Naive thymus-derived CD4-positive, alpha-beta T cell (primary cell): ENCODE data around the gene SPAG4. TPM values are rescaled to one million over a fixed set of nuclear protein-coding genes. Genes with fewer than 3 reads are reported as not detected.

ENCODE experiments used
- ATAC-seq: fragments of 150-1000 bp; cut with Tn5 transposase; 2 replicates; pipeline ENCODE4 v1.10.0; 2021; ENCODE audit warnings: mild to moderate bottlenecking, moderate library complexity
- CTCF ChIA-PET: fragments of 350-600 bp; sonication (Branson Sonifier 250); formaldehyde crosslinking; loops from one replicate; lab custom pipeline; 2021; ENCODE audit warnings: antibody characterized with exemption; lab: Charles Lee
- POLR2A ChIA-PET: fragments of 350-600 bp; sonication (Branson Sonifier 250); formaldehyde crosslinking; loops from one replicate; lab custom pipeline; 2021; ENCODE audit warnings: antibody characterized with exemption, inconsistent platforms; lab: Charles Lee
- DNase-seq, 9 donors: peaks; one replicate each; pipeline versions ENCODE4 v3.0.0 to v3.0.0-alpha.2; 2020 to 2022; ENCODE audit warnings: mixed read lengths in 1 of 9
- H3K27ac ChIP-seq: one replicate; pipeline ENCODE4 v1.7.0; 2013; ENCODE audit warnings: mild to moderate bottlenecking, low read depth, low read length, moderate library complexity
- H3K27me3 ChIP-seq, 2 donors: one replicate each; pipeline ENCODE4 v1.7.0; 2013; ENCODE audit warnings: low read length in 2 of 2, mild to moderate bottlenecking in 2 of 2, moderate library complexity in 2 of 2; ENCODE audit not compliant: control insufficient read depth in 2 of 2, insufficient read depth in 2 of 2
- H3K36me3 ChIP-seq, 3 experiments: 1 replicate in 2 of 3; 2 replicates in 1 of 3; pipeline ENCODE4 v1.7.0; 2013; ENCODE audit warnings: low read length in 3 of 3, mild to moderate bottlenecking in 3 of 3, moderate library complexity in 1 of 3; ENCODE audit not compliant: insufficient read depth in 3 of 3, control insufficient read depth in 2 of 3
- H3K4me1 ChIP-seq, 2 donors: one replicate each; pipeline ENCODE4 v1.7.0; 2013; ENCODE audit warnings: low read length in 2 of 2, mild to moderate bottlenecking in 2 of 2, moderate library complexity in 1 of 2; ENCODE audit not compliant: control insufficient read depth in 2 of 2, insufficient read depth in 2 of 2
- H3K4me3 ChIP-seq: 2 replicates; pipeline ENCODE4 v1.7.0; 2013; ENCODE audit warnings: mild to moderate bottlenecking, low read length
- H3K9me3 ChIP-seq, 3 experiments: 1 replicate in 2 of 3; 2 replicates in 1 of 3; pipeline ENCODE4 v1.7.0; 2013; ENCODE audit warnings: low read length in 3 of 3; ENCODE audit not compliant: control insufficient read depth in 2 of 3
- H3K27ac Mint-ChIP-seq, 9 donors: one replicate each; pipeline ENCODE4 v1.8.0; 2020 to 2022; ENCODE audit warnings: mixed read lengths in 9 of 9, mild to moderate bottlenecking in 8 of 9, moderate library complexity in 5 of 9, inconsistent platforms in 2 of 9
- H3K27me3 Mint-ChIP-seq, 5 donors: one replicate each; pipeline ENCODE4 v1.8.0; 2021 to 2022; ENCODE audit warnings: mixed read lengths in 5 of 5, mild to moderate bottlenecking in 1 of 5
- H3K36me3 Mint-ChIP-seq, 5 donors: one replicate each; pipeline ENCODE4 v1.8.0; 2020 to 2022; ENCODE audit warnings: mixed read lengths in 5 of 5, mild to moderate bottlenecking in 3 of 5, inconsistent platforms in 1 of 5
- H3K4me1 Mint-ChIP-seq, 7 donors: one replicate each; pipeline ENCODE4 v1.8.0; 2020 to 2022; ENCODE audit warnings: mixed read lengths in 7 of 7, mild to moderate bottlenecking in 3 of 7, inconsistent platforms in 1 of 7
- H3K4me3 Mint-ChIP-seq, 10 donors: one replicate each; pipeline ENCODE4 v1.8.0; 2020 to 2022; ENCODE audit warnings: mild to moderate bottlenecking in 10 of 10, mixed read lengths in 10 of 10, moderate library complexity in 6 of 10, inconsistent platforms in 2 of 10
- H3K9me3 Mint-ChIP-seq, 11 donors: one replicate each; pipeline ENCODE4 v1.8.0; 2020 to 2022; ENCODE audit warnings: mixed read lengths in 11 of 11, mild to moderate bottlenecking in 4 of 11, inconsistent platforms in 1 of 11, moderate library complexity in 1 of 11
- intact Hi-C, 2 donors: fragments of 100-400 bp; cut with micrococcal nuclease; formaldehyde crosslinking; loops; one replicate each; pipeline ENCODE4 v1.15.1; 2023
- polyA plus RNA-seq, 2 donors: library from polyadenylated mRNA; unstranded; fragments of 300-500 nt; fragmentation: Illumina TruSeq; gene quantifications; one replicate each; pipeline ENCODE4 v1.2.3, GENCODE V29; 2021
- total RNA-seq, 6 experiments: library from RNA in 5 of 6; stranded (reverse) in 5 of 6; gene quantifications; 1 replicate in 5 of 6; 2 replicates in 1 of 6; pipeline ENCODE4 v1.2.3 and lab custom pipeline; 2021 to 2026

SPAG4 gene
- total and polyA plus RNA-seq, 7 experiments from 2014 or later, result 0.35 to 25.0 (median 2.7) TPM; not detected in 2

DNA sequence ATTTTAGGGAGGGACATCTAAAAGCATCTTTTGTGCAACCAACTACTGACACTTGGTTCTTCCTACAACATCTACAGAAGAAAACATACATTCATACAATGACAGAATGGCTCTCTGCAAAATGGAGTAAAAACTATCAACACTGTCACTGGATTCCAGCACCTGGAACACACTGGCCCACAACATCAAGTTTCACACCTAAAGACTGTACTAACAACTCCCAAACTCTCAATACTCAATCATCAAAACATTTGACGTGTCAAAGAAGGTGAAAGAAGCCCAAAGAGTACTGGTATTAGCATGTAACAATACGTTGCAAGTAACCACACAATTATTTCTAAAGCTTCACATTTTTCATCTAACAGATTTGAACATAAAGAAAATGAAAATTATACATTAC, 46.9 kb downstream of the SPAG4 start:
- H3K36me3 Mint-ChIP-seq, result peaks cover 0 to 18% (median 3%) of the 10 kb centered on the region in 5 donors
- H3K27me3 Mint-ChIP-seq, result no peaks in the 10 kb centered on the region
- no peaks in the 10 kb centered on the region for H3K27me3 ChIP-seq
- peaks cover 53 to 54% of the 10 kb centered on the region in 2 donors for H3K4me1 ChIP-seq
- DNase-seq, result no peak
- ChIA-PET CTCF (interaction anchor here (0.6 kb wide), 1 partner anchor 56 kb away, joined by 3 read pairs; no protein-coding TSS in a partner anchor), POLR2A (interaction anchor here (0.7 to 3.5 kb wide), 6 partner anchors 13 to 80 kb away, joined by 3 to 72 read pairs (median 8); partner anchors contain the start of genes RBM39 and SPAG4)
- peak overlapping the region; percentile 85 to 100 (median 99) for H3K27ac Mint-ChIP-seq
- H3K4me1 Mint-ChIP-seq, result peaks cover 42 to 70% (median 65%) of the 10 kb centered on the region in 7 donors
- peak overlapping the region; percentile 89 to 98 (median 96) for H3K4me3 Mint-ChIP-seq
- H3K36me3 ChIP-seq, result peaks cover 0 to 6% (median 0%) of the 10 kb centered on the region in 3 experiments
- H3K27ac ChIP-seq, result peak overlapping the region; percentile 100
- H3K9me3 ChIP-seq, result no peaks in the 10 kb centered on the region
- intact Hi-C loops, result loop anchor here (2.0 to 5.0 kb wide), 5 partner anchors 14 to 385 kb away; partner anchors contain the start of genes CEP250 (in 1 of the 2), ERGIC3 (in 1 of the 2), MMP24OS (in 1 of the 2) and SCAND1 (in 1 of the 2)
- H3K4me3 ChIP-seq, result peak overlapping the region; percentile 88
- no peak for ATAC-seq
- H3K9me3 Mint-ChIP-seq, result no peaks in the 10 kb centered on the region

DNA sequence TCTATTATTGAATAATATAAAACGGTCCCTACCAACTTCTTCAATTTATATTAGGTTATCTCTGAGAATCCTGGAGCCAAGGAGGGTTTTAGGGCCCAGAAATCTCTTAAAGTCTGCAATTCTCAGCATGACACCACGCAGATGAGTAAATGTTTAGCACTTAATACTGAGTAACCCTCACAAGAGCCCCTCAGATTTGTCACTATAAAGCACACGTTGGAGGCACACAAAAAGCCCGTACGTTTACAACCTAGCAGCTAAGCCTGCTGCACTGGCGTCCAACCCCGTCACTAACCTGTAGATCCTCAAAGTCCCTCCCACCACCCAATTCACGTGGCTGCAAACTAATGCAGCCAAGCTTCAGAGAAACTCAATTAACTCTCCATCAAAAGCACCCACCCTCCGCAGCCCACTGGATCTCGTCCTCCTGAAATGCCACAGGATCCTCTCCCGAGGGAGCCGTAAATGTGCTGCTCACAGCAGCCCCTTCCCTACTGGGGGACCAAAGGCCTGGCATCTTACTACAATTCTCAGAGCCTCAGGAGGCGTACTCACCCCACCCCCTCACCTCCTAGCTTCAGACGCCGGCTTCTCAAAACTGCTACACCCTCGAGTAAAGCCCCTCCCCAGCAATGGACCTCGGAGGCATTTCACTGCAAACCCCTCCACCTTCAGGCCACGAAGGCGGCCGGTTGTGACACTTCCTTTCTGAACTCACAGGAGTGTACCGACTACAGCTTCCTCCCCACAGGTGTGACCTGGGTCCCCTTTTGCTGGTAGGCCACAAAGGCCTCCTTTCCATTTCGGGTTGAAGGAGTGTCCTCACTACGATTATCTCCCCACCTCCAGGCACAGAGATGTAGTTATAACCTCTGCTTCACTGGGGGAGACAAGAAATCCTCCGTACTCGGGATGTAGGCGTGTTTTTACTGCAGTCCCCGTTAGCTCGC, 48.2 kb downstream of the SPAG4 start:
- Mint-ChIP-seq H3K4me3 (peak overlapping the region; percentile 89 to 98 (median 96)), H3K4me1 (peaks cover 36 to 58% (median 56%) of the 10 kb centered on the region in 7 donors), H3K27me3 (no peaks in the 10 kb centered on the region), H3K27ac (peak overlapping the region; percentile 98 to 100 (median 99)), H3K36me3 (peaks cover 1 to 22% (median 10%) of the 10 kb centered on the region in 5 donors), H3K9me3 (no peaks in the 10 kb centered on the region)
- peak; percentile 44 to 79 (median 70) for DNase-seq
- Histone ChIP-seq H3K4me1 (peaks cover 42 to 46% of the 10 kb centered on the region in 2 donors), H3K36me3 (peaks cover 0 to 11% (median 0%) of the 10 kb centered on the region in 3 experiments), H3K27me3 (no peaks in the 10 kb centered on the region), H3K4me3 (peak overlapping the region; percentile 88), H3K9me3 (no peaks in the 10 kb centered on the region), H3K27ac (peak overlapping the region; percentile 100)
- POLR2A ChIA-PET, result interaction anchor here (0.8 to 3.5 kb wide), 32 partner anchors 8 to 1148 kb away, joined by 3 to 72 read pairs (median 5); partner anchors contain the start of genes CEP250, DYNLRB1, ERGIC3 and PHF20
- CTCF ChIA-PET, result interaction anchor here (0.7 to 1.5 kb wide), 4 partner anchors 11 to 222 kb away, joined by 3 to 5 read pairs (median 3); no protein-coding TSS in a partner anchor
- intact Hi-C loops, result loop anchor here (1.0 to 5.0 kb wide), 13 partner anchors 15 to 386 kb away; partner anchors contain the start of genes CEP250 (in 2 of the 2), ERGIC3 (in 2 of the 2), NFS1 (in 2 of the 2) and RBM39 (in 2 of the 2)
- peak; percentile 61 for ATAC-seq

DNA sequence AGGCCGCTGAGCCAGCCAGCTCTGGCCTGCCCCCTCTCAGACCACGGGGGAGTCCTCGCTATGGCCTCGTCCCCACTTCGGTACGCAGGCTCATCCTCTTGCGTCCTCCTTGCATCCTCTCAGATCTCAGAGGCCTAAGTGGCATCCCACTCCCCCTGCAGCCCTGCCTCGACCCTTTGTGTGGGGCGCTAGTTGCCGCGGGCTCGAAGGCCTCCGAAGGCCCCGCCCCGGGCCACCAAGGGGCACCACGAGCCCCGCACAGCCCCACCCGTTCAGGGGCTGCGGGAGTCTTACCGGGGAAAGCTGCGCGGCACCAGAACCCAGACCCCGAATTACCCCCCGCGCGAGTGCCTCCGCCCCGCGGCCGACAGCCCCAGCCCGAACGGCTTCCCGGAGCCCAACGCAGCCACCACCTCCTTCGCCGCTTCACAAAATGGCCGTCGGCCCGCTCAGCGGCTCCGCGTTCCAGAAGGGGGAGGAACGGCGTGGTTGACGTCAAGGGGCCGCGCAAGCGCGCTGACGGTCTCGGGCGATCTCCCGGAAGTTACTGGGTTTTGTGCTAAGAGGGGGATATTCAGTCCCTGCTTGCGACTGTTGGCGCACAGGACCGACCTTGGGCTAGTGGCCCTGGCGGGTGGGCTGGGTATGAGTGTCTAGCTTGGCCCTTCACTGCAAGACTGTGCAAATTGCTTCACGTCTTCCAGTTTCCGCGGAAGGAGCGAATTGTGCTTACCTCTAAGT, 49.0 kb downstream of the SPAG4 start, which contains the start of the genes CPNE1 and RBM12:
CPNE1 (minus strand) TSS at position 435 of the 741 bp plus-strand sequence. CDS start 31,977 bp downstream, outside the sequence.
RBM12 (minus strand) TSS at position 435 of the 741 bp plus-strand sequence. CDS start 9,578 bp downstream, outside the sequence.
- DNase-seq (peak; percentile 89 to 96 (median 96)), ATAC-seq (peak; percentile 89)
- peak within 1 kb of the TSS; percentile 98 to 100 (median 99) for H3K27ac Mint-ChIP-seq
- no peaks in the 10 kb centered on the region for H3K9me3 Mint-ChIP-seq
- peaks cover 32 to 49% (median 48%) of the 10 kb centered on the region in 7 donors for H3K4me1 Mint-ChIP-seq
- peak within 1 kb of the TSS; percentile 89 to 98 (median 96) for H3K4me3 Mint-ChIP-seq
- intact Hi-C loops, result loop anchor here (1.0 to 5.0 kb wide), 13 partner anchors 34 to 387 kb away; partner anchors contain the start of genes CEP250 (in 2 of the 2), NFS1 (in 2 of the 2), RBM39 (in 2 of the 2) and ROMO1 (in 2 of the 2)
- no peaks in the 10 kb centered on the region for H3K9me3 ChIP-seq
- H3K27ac ChIP-seq, result peak within 1 kb of the TSS; percentile 100
- no peaks in the 10 kb centered on the region for H3K27me3 Mint-ChIP-seq
- ChIA-PET POLR2A (interaction anchor here (0.6 to 3.5 kb wide), 32 partner anchors 9 to 385 kb away, joined by 3 to 72 read pairs (median 5); partner anchors contain the start of genes CEP250, ERGIC3, PHF20 and RBM39), CTCF (interaction anchor here (0.7 to 1.5 kb wide), 3 partner anchors 10 to 45 kb away, joined by 3 to 5 read pairs (median 3); no protein-coding TSS in a partner anchor)
- peak within 1 kb of the TSS; percentile 88 for H3K4me3 ChIP-seq
- H3K4me1 ChIP-seq, result peaks cover 35 to 39% of the 10 kb centered on the region in 2 donors
- H3K36me3 ChIP-seq, result peaks cover 0 to 19% (median 0%) of the 10 kb centered on the region in 3 experiments
- no peaks in the 10 kb centered on the region for H3K27me3 ChIP-seq
- peaks cover 7 to 27% (median 15%) of the 10 kb centered on the region in 5 donors for H3K36me3 Mint-ChIP-seq

DNA sequence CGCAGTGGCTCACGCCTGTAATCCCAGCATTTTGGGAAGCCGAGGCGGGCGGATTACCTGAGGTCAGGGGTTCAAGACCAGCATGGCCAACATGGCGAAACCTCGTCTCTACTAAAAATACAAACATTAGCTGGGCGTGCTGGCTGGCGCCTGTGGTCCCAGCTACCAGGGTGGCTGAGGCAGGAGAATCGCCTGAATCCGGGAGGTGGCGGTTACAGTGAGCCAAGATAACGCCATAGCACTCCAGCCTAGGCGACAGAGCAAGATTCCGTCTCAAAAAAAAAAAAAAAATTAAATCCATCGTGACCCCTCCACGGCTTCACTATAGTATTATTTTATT, 50.3 kb downstream of the SPAG4 start:
- Mint-ChIP-seq H3K27ac (peak overlapping the region in 6 of 9 donors; percentile 41 to 75 (median 62)), H3K36me3 (peaks cover 13 to 33% (median 27%) of the 10 kb centered on the region in 5 donors), H3K9me3 (no peaks in the 10 kb centered on the region), H3K27me3 (no peaks in the 10 kb centered on the region), H3K4me1 (peaks cover 22 to 37% (median 35%) of the 10 kb centered on the region in 7 donors), H3K4me3 (peak overlapping the region in 6 of 10 donors; percentile 26 to 51 (median 47))
- no peaks in the 10 kb centered on the region for H3K27me3 ChIP-seq
- H3K4me3 ChIP-seq, result no peak overlapping the region
- no peaks in the 10 kb centered on the region for H3K9me3 ChIP-seq
- peaks cover 23 to 26% of the 10 kb centered on the region in 2 donors for H3K4me1 ChIP-seq
- DNase-seq, result no peak
- peak overlapping the region; percentile 100 for H3K27ac ChIP-seq
- POLR2A ChIA-PET, result interaction anchor here (0.6 to 2.7 kb wide), 11 partner anchors 14 to 288 kb away, joined by 3 to 16 read pairs (median 5); partner anchors contain the start of genes CEP250, RBM39 and SCAND1
- intact Hi-C loops, result loop anchor here (1.0 to 2.0 kb wide), 5 partner anchors 33 to 289 kb away; partner anchors contain the start of genes CEP250 (in 1 of the 2), ERGIC3 (in 1 of the 2), NFS1 (in 1 of the 2) and ROMO1 (in 1 of the 2)
- ATAC-seq, result no peak
- peaks cover 0 to 30% (median 0%) of the 10 kb centered on the region in 3 experiments for H3K36me3 ChIP-seq
- CTCF ChIA-PET, result no interaction called here

DNA sequence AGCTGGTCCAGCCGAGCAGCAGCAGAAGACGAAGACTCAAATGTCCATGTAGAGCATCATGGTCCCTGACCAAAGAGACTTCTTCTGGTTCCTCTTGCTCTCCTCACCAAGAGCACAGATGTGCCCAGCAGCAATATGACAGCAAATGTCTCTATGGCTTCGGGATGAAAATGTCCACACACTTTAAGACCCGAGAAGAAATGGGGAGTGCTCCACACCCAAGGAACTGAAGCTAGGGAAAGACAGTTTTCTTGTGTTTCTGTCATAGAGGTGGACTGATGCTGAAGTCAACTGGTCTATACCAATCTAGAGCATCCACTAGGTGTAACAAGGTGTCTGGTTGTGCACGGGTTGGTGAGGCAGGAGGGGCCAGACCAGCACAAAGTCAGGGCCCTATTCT, 53.6 kb downstream of the SPAG4 start:
- ATAC-seq, result no peak
- no peaks in the 10 kb centered on the region for H3K27me3 ChIP-seq
- DNase-seq, result no peak
- H3K4me1 ChIP-seq, result no peaks in the 10 kb centered on the region
- H3K36me3 Mint-ChIP-seq, result peaks cover 29 to 47% (median 34%) of the 10 kb centered on the region in 5 donors
- H3K9me3 ChIP-seq, result no peaks in the 10 kb centered on the region
- ChIA-PET CTCF (no interaction called here), POLR2A (interaction anchor here (1.5 kb wide), 1 partner anchor 68 kb away, joined by 4 read pairs; no protein-coding TSS in a partner anchor)
- intact Hi-C loops, result no loop called here
- peaks cover 0 to 61% (median 12%) of the 10 kb centered on the region in 3 experiments for H3K36me3 ChIP-seq
- H3K27ac ChIP-seq, result no peak overlapping the region
- H3K27ac Mint-ChIP-seq, result peak overlapping the region in 1 of 9 donors; percentile 48
- H3K4me3 ChIP-seq, result no peak overlapping the region
- H3K27me3 Mint-ChIP-seq, result no peaks in the 10 kb centered on the region
- H3K9me3 Mint-ChIP-seq, result no peaks in the 10 kb centered on the region
- peaks cover 0 to 5% (median 4%) of the 10 kb centered on the region in 7 donors for H3K4me1 Mint-ChIP-seq
- H3K4me3 Mint-ChIP-seq, result no peak overlapping the region
